WTC11 (cell line): Measurements from ENCODE around the gene WFS1. TPM values are rescaled to one million over a fixed set of nuclear protein-coding genes. Genes with fewer than 3 reads are reported as not detected.

ENCODE experiments used
- ATAC-seq: fragments of 200-7000 bp; cut with Tn5 transposase; 2 replicates; pipeline ENCODE4 v1.10.0; 2021; ENCODE audit warnings: mild to moderate bottlenecking, moderate library complexity
- CTCF ChIA-PET: fragments of 300-600 bp; sonication (Branson Sonifier 250); formaldehyde crosslinking; loops from one replicate; lab custom pipeline; 2021; ENCODE audit warnings: antibody characterized with exemption; lab: Charles Lee
- POLR2A ChIA-PET: fragments of 350-600 bp; sonication (Branson Sonifier 250); formaldehyde crosslinking; loops from one replicate; lab custom pipeline; 2021; ENCODE audit warnings: antibody characterized with exemption; lab: Charles Lee
- DNase-seq: peaks from one replicate; pipeline ENCODE4 v3.0.0; 2021; ENCODE audit warnings: low spot score
- H3K27ac Mint-ChIP-seq: 2 replicates; pipeline ENCODE4 v1.8.0; 2021; ENCODE audit warnings: mixed read lengths
- H3K27me3 Mint-ChIP-seq: 2 replicates; pipeline ENCODE4 v1.8.0; 2021; ENCODE audit warnings: low read depth, mild to moderate bottlenecking, moderate library complexity, mixed read lengths
- H3K36me3 Mint-ChIP-seq: 2 replicates; pipeline ENCODE4 v1.8.0; 2021; ENCODE audit warnings: mixed read lengths
- H3K4me1 Mint-ChIP-seq: 2 replicates; pipeline ENCODE4 v1.8.0; 2022; ENCODE audit warnings: mixed read lengths
- H3K4me3 Mint-ChIP-seq: 2 replicates; pipeline ENCODE4 v1.8.0; 2021; ENCODE audit warnings: mild to moderate bottlenecking, moderate library complexity, mixed read lengths
- H3K9me3 Mint-ChIP-seq: 2 replicates; pipeline ENCODE4 v1.8.0; 2021; ENCODE audit warnings: mixed read lengths
- ELF4 ChIP-seq: sonication (generic); formaldehyde crosslinking; IDR thresholded peaks from 2 replicates; pipeline ENCODE4 v1.8.1; 2022; ENCODE audit warnings: low read depth, mild to moderate bottlenecking, moderate library complexity, missing genetic modification reagents
- GRHL2 ChIP-seq: fragments of 250-450 bp; sonication (Bioruptor Pico); IDR thresholded peaks from 2 replicates; pipeline ENCODE4 v1.8.0; 2022; ENCODE audit warnings: mild to moderate bottlenecking, moderate library complexity; ENCODE audit not compliant: insufficient replicate concordance, severe bottlenecking
- IRF2 ChIP-seq: sonication (generic); formaldehyde crosslinking; IDR thresholded peaks from 2 replicates; pipeline ENCODE4 v1.8.0; 2022; ENCODE audit warnings: low read depth, missing genetic modification reagents, borderline replicate concordance
- MXD4 ChIP-seq: fragments of 250-450 bp; sonication (Bioruptor Pico); IDR thresholded peaks from 2 replicates; pipeline ENCODE4 v1.8.0; 2021; ENCODE audit warnings: mild to moderate bottlenecking, moderate library complexity, borderline replicate concordance
- MYBL2 ChIP-seq: sonication (generic); formaldehyde crosslinking; IDR thresholded peaks from 2 replicates; pipeline ENCODE4 v1.8.1; 2023; ENCODE audit warnings: mild to moderate bottlenecking, moderate library complexity, missing genetic modification reagents
- NFATC4 ChIP-seq: fragments of 250-450 bp; sonication (Bioruptor Pico); IDR thresholded peaks from 2 replicates; pipeline ENCODE4 v1.9.0; 2021; ENCODE audit warnings: mild to moderate bottlenecking
- NR1H2 ChIP-seq: sonication (generic); formaldehyde crosslinking; IDR thresholded peaks from 2 replicates; pipeline ENCODE4 v1.9.0; 2021; ENCODE audit warnings: mild to moderate bottlenecking, moderate library complexity, missing genetic modification reagents
- NR2C2 ChIP-seq: sonication (generic); formaldehyde crosslinking; IDR thresholded peaks from 2 replicates; pipeline ENCODE4 v1.8.0; 2022; ENCODE audit warnings: mild to moderate bottlenecking, missing genetic modification reagents
- NR3C1 ChIP-seq: sonication (generic); formaldehyde crosslinking; conservative IDR thresholded peaks from 2 replicates; pipeline ENCODE4 v1.8.1; 2023; ENCODE audit warnings: low read depth, mild to moderate bottlenecking, missing genetic modification reagents
- PRRX2 ChIP-seq: fragments of 250-450 bp; sonication (Bioruptor Pico); IDR thresholded peaks from 2 replicates; pipeline ENCODE4 v1.8.0; 2021; ENCODE audit warnings: mild to moderate bottlenecking
- SMAD3 ChIP-seq: sonication (generic); formaldehyde crosslinking; IDR thresholded peaks from 2 replicates; pipeline ENCODE4 v1.8.0; 2022; ENCODE audit warnings: missing genetic modification reagents, mild to moderate bottlenecking, borderline replicate concordance
- SP1 ChIP-seq: sonication (generic); formaldehyde crosslinking; conservative IDR thresholded peaks from 2 replicates; pipeline ENCODE4 v1.8.1; 2022; ENCODE audit warnings: missing genetic modification reagents
- TCF7 ChIP-seq: sonication (generic); formaldehyde crosslinking; IDR thresholded peaks from 2 replicates; pipeline ENCODE4 v1.8.0; 2022; ENCODE audit warnings: mild to moderate bottlenecking, low read depth, missing genetic modification reagents, moderate library complexity
- ZNF121 ChIP-seq: sonication (generic); formaldehyde crosslinking; IDR thresholded peaks from 2 replicates; pipeline ENCODE4 v1.8.0; 2023; ENCODE audit warnings: missing genetic modification reagents
- total RNA-seq: library from RNA; stranded (reverse); gene quantifications from 3 replicates; pipeline ENCODE4 v1.2.3, GENCODE V29; 2021
- TF ChIP-seq, protein P1 (sequence below): sonication (generic); formaldehyde crosslinking; IDR thresholded peaks from 2 replicates; pipeline ENCODE4 v1.8.1; 2022; ENCODE audit warnings: low read depth, missing genetic modification reagents, borderline replicate concordance
- TF ChIP-seq, protein P2 (sequence below): sonication (generic); formaldehyde crosslinking; IDR thresholded peaks from 2 replicates; pipeline ENCODE4 v1.8.1; 2022; ENCODE audit warnings: low read depth, mild to moderate bottlenecking, moderate library complexity, missing genetic modification reagents, borderline replicate concordance
- TF ChIP-seq, protein P3 (sequence below): sonication (generic); formaldehyde crosslinking; conservative IDR thresholded peaks from 2 replicates; pipeline ENCODE4 v1.8.1; 2023; ENCODE audit warnings: mild to moderate bottlenecking, low read depth, missing genetic modification reagents, moderate library complexity
- TF ChIP-seq, protein P4 (sequence below): sonication (generic); formaldehyde crosslinking; IDR thresholded peaks from 2 replicates; pipeline ENCODE4 v1.8.0; 2022; ENCODE audit warnings: mild to moderate bottlenecking, missing genetic modification reagents
- TF ChIP-seq, protein P5 (sequence below): sonication (generic); formaldehyde crosslinking; IDR thresholded peaks from 2 replicates; pipeline ENCODE4 v1.8.0; 2023; ENCODE audit warnings: missing genetic modification reagents
- TF ChIP-seq, protein P6 (sequence below): fragments of 200-600 bp; IDR thresholded peaks from 2 replicates; pipeline ENCODE4 v1.8.0; 2022; ENCODE audit warnings: antibody characterized with exemption
- TF ChIP-seq, protein P7 (sequence below): sonication (generic); formaldehyde crosslinking; IDR thresholded peaks from 2 replicates; pipeline ENCODE4 v1.8.1; 2023; ENCODE audit warnings: mild to moderate bottlenecking, moderate library complexity, missing genetic modification reagents

The WFS1 gene
- total RNA-seq, 1 experiment from 2014 or later, result 34.7 TPM

DNA sequence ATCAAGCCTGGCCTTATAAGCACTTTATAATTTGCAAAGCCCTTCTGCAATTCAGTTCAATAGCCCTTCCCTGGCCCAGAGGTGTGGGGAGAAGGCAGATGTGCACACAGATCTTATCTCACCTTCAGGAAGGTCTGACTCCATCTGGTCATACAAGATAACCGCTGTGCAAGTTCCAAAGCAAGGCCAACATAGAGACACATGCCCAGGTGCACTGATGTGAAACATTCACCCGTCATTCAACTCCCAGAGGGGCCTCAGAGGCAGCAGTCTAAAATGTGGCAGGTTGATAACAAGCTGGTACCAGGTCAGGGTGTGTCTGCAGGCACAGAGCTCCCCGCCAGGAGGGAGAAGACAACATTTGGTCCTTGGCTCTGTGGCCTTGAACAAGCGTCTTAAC lies 10.9 kb upstream of the WFS1 start (continued):
- TF ChIP-seq NR2C2 (CRISPR knock-in tag) (no peak), PRRX2 (CRISPR knock-in tag) (no peak)
- TF ChIP-seq, protein P1, sequence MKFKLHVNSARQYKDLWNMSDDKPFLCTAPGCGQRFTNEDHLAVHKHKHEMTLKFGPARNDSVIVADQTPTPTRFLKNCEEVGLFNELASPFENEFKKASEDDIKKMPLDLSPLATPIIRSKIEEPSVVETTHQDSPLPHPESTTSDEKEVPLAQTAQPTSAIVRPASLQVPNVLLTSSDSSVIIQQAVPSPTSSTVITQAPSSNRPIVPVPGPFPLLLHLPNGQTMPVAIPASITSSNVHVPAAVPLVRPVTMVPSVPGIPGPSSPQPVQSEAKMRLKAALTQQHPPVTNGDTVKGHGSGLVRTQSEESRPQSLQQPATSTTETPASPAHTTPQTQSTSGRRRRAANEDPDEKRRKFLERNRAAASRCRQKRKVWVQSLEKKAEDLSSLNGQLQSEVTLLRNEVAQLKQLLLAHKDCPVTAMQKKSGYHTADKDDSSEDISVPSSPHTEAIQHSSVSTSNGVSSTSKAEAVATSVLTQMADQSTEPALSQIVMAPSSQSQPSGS (CRISPR knock-in tag), result no peak

DNA sequence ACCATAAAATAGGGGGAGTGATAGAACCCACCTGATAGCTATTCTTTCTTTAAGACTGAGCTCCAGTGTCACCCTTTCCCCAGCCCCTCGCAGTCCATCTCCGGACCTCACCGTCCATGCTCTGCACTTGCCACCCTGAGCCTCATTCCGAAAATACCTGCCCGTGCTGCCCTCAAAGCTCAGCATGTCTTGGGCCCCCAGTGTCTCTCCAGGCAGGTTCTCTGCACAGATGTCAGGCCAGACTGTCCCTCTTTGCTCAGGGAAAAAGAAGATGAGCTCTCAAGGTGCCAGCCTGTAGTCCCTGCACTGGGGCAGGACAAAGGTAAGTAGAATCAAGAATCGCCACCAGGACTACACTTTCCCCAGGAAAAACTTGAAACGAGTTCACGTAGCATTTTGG lies 9.8 kb upstream of the WFS1 start:
- CTCF ChIA-PET, result interaction anchor here (0.7 to 31.0 kb wide), 8 partner anchors 9 to 415 kb away, joined by 3 to 713 read pairs (median 4); no protein-coding TSS in a partner anchor
- 0 out of 2 replicates have a peak overlapping the region, but pooled peaks have one; percentile 5 for H3K27ac Mint-ChIP-seq
- no peaks in the 10 kb centered on the region; the same call in 1 of the 2 replicates for H3K27me3 Mint-ChIP-seq
- no peak overlapping the region for H3K4me3 Mint-ChIP-seq
- peaks cover 17% of the 10 kb centered on the region for H3K4me1 Mint-ChIP-seq
- H3K9me3 Mint-ChIP-seq, result no peaks in the 10 kb centered on the region
- TF ChIP-seq, protein P2, sequence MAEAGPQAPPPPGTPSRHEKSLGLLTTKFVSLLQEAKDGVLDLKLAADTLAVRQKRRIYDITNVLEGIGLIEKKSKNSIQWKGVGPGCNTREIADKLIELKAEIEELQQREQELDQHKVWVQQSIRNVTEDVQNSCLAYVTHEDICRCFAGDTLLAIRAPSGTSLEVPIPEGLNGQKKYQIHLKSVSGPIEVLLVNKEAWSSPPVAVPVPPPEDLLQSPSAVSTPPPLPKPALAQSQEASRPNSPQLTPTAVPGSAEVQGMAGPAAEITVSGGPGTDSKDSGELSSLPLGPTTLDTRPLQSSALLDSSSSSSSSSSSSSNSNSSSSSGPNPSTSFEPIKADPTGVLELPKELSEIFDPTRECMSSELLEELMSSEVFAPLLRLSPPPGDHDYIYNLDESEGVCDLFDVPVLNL (CRISPR knock-in tag), result no peak
- TF ChIP-seq SMAD3 (CRISPR knock-in tag), result no peak
- no peak for TF ChIP-seq NR1H2 (CRISPR knock-in tag)
- no peak for TF ChIP-seq MXD4
- TF ChIP-seq, protein P3, sequence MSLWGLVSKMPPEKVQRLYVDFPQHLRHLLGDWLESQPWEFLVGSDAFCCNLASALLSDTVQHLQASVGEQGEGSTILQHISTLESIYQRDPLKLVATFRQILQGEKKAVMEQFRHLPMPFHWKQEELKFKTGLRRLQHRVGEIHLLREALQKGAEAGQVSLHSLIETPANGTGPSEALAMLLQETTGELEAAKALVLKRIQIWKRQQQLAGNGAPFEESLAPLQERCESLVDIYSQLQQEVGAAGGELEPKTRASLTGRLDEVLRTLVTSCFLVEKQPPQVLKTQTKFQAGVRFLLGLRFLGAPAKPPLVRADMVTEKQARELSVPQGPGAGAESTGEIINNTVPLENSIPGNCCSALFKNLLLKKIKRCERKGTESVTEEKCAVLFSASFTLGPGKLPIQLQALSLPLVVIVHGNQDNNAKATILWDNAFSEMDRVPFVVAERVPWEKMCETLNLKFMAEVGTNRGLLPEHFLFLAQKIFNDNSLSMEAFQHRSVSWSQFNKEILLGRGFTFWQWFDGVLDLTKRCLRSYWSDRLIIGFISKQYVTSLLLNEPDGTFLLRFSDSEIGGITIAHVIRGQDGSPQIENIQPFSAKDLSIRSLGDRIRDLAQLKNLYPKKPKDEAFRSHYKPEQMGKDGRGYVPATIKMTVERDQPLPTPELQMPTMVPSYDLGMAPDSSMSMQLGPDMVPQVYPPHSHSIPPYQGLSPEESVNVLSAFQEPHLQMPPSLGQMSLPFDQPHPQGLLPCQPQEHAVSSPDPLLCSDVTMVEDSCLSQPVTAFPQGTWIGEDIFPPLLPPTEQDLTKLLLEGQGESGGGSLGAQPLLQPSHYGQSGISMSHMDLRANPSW (CRISPR knock-in tag), result no peak
- TF ChIP-seq, all 79 proteins: peak for 0
- no peak for ATAC-seq
- POLR2A ChIA-PET, result interaction anchor here (0.7 kb wide), 1 partner anchor 10 kb away, joined by 7 read pairs; no protein-coding TSS in a partner anchor
- no peak for DNase-seq
- no peaks in the 10 kb centered on the region for H3K36me3 Mint-ChIP-seq

DNA sequence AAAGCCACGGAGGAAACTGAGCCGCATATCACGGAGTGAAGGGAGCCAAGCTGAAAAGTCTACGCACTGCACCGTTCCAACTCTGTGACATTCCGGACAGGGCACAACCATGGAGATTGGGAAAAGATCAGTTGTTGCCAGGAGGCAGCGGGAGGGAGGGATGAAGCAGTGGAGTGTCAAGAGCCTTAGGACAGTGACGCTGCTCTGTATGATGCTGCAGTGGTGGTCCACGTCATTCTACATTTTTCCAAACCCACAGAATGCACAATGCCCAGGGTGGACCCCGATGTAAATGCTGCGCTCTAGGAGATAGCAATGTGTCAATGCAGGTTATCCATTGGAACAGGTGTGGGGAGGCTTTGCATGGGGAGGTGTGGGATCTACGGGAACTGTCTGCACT lies 7.5 kb upstream of the WFS1 start:
- CTCF ChIA-PET, result interaction anchor here (0.6 to 31.0 kb wide), 3 partner anchors 47 to 416 kb away, joined by 5 to 713 read pairs (median 6); no protein-coding TSS in a partner anchor
- no peak for ATAC-seq
- H3K4me3 Mint-ChIP-seq, result no peak overlapping the region

More for the DNA sequence above, 7.5 kb upstream of the WFS1 start:
- no peak overlapping the region for H3K27ac Mint-ChIP-seq
- H3K9me3 Mint-ChIP-seq, result no peaks in the 10 kb centered on the region
- no peak for DNase-seq
- H3K36me3 Mint-ChIP-seq, result no peaks in the 10 kb centered on the region
- no peaks in the 10 kb centered on the region; the same call in 1 of the 2 replicates for H3K27me3 Mint-ChIP-seq
- TF ChIP-seq MYBL2 (CRISPR knock-in tag) (no peak), SP1 (CRISPR knock-in tag) (no peak), ZNF121 (no peak), NR3C1 (no peak), TCF7 (no peak), ELF4 (CRISPR knock-in tag) (no peak), IRF2 (CRISPR knock-in tag) (no peak), NFATC4 (CRISPR knock-in tag) (no peak), GRHL2 (CRISPR knock-in tag) (no peak)
- TF ChIP-seq, protein P4, sequence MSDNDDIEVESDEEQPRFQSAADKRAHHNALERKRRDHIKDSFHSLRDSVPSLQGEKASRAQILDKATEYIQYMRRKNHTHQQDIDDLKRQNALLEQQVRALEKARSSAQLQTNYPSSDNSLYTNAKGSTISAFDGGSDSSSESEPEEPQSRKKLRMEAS (CRISPR knock-in tag), result no peak
- TF ChIP-seq, protein P5, sequence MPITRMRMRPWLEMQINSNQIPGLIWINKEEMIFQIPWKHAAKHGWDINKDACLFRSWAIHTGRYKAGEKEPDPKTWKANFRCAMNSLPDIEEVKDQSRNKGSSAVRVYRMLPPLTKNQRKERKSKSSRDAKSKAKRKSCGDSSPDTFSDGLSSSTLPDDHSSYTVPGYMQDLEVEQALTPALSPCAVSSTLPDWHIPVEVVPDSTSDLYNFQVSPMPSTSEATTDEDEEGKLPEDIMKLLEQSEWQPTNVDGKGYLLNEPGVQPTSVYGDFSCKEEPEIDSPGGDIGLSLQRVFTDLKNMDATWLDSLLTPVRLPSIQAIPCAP, result no peak
- TF ChIP-seq, protein P6, sequence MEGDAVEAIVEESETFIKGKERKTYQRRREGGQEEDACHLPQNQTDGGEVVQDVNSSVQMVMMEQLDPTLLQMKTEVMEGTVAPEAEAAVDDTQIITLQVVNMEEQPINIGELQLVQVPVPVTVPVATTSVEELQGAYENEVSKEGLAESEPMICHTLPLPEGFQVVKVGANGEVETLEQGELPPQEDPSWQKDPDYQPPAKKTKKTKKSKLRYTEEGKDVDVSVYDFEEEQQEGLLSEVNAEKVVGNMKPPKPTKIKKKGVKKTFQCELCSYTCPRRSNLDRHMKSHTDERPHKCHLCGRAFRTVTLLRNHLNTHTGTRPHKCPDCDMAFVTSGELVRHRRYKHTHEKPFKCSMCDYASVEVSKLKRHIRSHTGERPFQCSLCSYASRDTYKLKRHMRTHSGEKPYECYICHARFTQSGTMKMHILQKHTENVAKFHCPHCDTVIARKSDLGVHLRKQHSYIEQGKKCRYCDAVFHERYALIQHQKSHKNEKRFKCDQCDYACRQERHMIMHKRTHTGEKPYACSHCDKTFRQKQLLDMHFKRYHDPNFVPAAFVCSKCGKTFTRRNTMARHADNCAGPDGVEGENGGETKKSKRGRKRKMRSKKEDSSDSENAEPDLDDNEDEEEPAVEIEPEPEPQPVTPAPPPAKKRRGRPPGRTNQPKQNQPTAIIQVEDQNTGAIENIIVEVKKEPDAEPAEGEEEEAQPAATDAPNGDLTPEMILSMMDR, result no peak
- TF ChIP-seq, protein P7, sequence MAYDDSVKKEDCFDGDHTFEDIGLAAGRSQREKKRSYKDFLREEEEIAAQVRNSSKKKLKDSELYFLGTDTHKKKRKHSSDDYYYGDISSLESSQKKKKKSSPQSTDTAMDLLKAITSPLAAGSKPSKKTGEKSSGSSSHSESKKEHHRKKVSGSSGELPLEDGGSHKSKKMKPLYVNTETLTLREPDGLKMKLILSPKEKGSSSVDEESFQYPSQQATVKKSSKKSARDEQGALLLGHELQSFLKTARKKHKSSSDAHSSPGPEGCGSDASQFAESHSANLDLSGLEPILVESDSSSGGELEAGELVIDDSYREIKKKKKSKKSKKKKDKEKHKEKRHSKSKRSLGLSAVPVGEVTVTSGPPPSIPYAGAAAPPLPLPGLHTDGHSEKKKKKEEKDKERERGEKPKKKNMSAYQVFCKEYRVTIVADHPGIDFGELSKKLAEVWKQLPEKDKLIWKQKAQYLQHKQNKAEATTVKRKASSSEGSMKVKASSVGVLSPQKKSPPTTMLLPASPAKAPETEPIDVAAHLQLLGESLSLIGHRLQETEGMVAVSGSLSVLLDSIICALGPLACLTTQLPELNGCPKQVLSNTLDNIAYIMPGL (CRISPR knock-in tag), result no peak
- POLR2A ChIA-PET, result no interaction called here
- H3K4me1 Mint-ChIP-seq, result peaks cover 15% of the 10 kb centered on the region
